ENCODE data around the gene PODXL2. TPM values are rescaled to one million over a fixed set of nuclear protein-coding genes. Genes with fewer than 3 reads are reported as not detected.

The PODXL2 gene
- total and polyA plus RNA-seq, 2 of the 8 experiments (the other 6 are each of a cell fraction or from before 2014, with no cell fraction given), result 27.6 to 31.6 TPM

- TF ChIP-seq SIN3A (conservative IDR thresholded peaks at IDR 0.05 in 1 of 2, IDR thresholded peaks at IDR 0.05 in 1 of 2; ENCODE audit: low read depth in 1 of 2, low read length in 2 of 2), result no peak
- TF ChIP-seq POLR2AphosphoS5 (IDR thresholded peaks at IDR 0.05; ENCODE audit: low read depth, low read length), result no peak
- TF ChIP-seq MAX (IDR thresholded peaks at IDR 0.05), result no peak
- TF ChIP-seq ZNF274 (IDR thresholded peaks at IDR 0.05; ENCODE audit: borderline replicate concordance, extremely low read depth, low read length), result no peak
- no peak for TF ChIP-seq EGR1 (IDR thresholded peaks at IDR 0.05; ENCODE audit: borderline replicate concordance, low read depth, low read length)
Measured at GRCh38 chr3:127712461-127712860, 83.5 kb downstream of the PODXL2 start (continued).

Measured in H1 (cell line).